CD4-positive, CD25-positive, alpha-beta regulatory T cell (primary cell): ENCODE measurements around the gene ADCY2. TPM values are rescaled to one million over a fixed set of nuclear protein-coding genes. Genes with fewer than 3 reads are reported as not detected.

Experiments
- ATAC-seq, 2 donors: fragments of 150-1000 bp; cut with Tn5 transposase; one replicate each; pipeline ENCODE4 v1.10.0; 2021; ENCODE audit warnings: low read depth in 2 of 2, moderate number of reproducible peaks in 2 of 2, moderate library complexity in 1 of 2
- DNase-seq, 3 donors: peaks; one replicate each; pipeline versions ENCODE4 v3.0.0 to v3.0.0-alpha.2; 2012 to 2022; ENCODE audit warnings: mixed read lengths in 1 of 3
- H3K27ac ChIP-seq: one replicate; pipeline ENCODE4 v1.7.0; 2013; ENCODE audit warnings: mild to moderate bottlenecking, low read length; ENCODE audit not compliant: insufficient read depth, poor library complexity, severe bottlenecking
- H3K27me3 ChIP-seq: one replicate; pipeline ENCODE4 v1.7.0; 2013; ENCODE audit warnings: low read length; ENCODE audit not compliant: control insufficient read depth, insufficient read depth
- H3K36me3 ChIP-seq: one replicate; pipeline ENCODE4 v1.7.0; 2013; ENCODE audit warnings: mild to moderate bottlenecking, low read length, moderate library complexity; ENCODE audit not compliant: control insufficient read depth, insufficient read depth
- H3K4me1 ChIP-seq: 2 replicates; pipeline ENCODE4 v1.7.0; 2013; ENCODE audit warnings: mild to moderate bottlenecking, low read length; ENCODE audit not compliant: insufficient read depth, control insufficient read depth, poor library complexity, severe bottlenecking
- H3K4me3 ChIP-seq: one replicate; pipeline ENCODE4 v1.7.0; 2013; ENCODE audit warnings: low read depth, mild to moderate bottlenecking, low read length, moderate library complexity
- H3K9me3 ChIP-seq, 2 experiments: 1 replicate in 1 of 2; 2 replicates in 1 of 2; pipeline ENCODE4 v1.7.0; 2013; ENCODE audit warnings: low read length in 2 of 2, mild to moderate bottlenecking in 1 of 2, moderate library complexity in 1 of 2; ENCODE audit not compliant: control insufficient read depth in 2 of 2
- H3K27ac Mint-ChIP-seq, 3 donors: one replicate each; pipeline ENCODE4 v1.8.0; 2020 to 2022; ENCODE audit warnings: mild to moderate bottlenecking in 3 of 3, mixed read lengths in 3 of 3, moderate library complexity in 2 of 3
- H3K27me3 Mint-ChIP-seq: one replicate; pipeline ENCODE4 v1.8.0; 2022; ENCODE audit warnings: mild to moderate bottlenecking, mixed read lengths
- H3K36me3 Mint-ChIP-seq: one replicate; pipeline ENCODE4 v1.8.0; 2020; ENCODE audit warnings: mixed read lengths
- H3K4me1 Mint-ChIP-seq, 4 donors: one replicate each; pipeline ENCODE4 v1.8.0; 2020 to 2022; ENCODE audit warnings: mixed read lengths in 4 of 4, mild to moderate bottlenecking in 1 of 4
- H3K4me3 Mint-ChIP-seq, 4 donors: one replicate each; pipeline ENCODE4 v1.8.0; 2020 to 2022; ENCODE audit warnings: mild to moderate bottlenecking in 4 of 4, mixed read lengths in 4 of 4, moderate library complexity in 3 of 4
- H3K9me3 Mint-ChIP-seq, 7 donors: one replicate each; pipeline ENCODE4 v1.8.0; 2020 to 2022; ENCODE audit warnings: mixed read lengths in 7 of 7, mild to moderate bottlenecking in 3 of 7, moderate library complexity in 2 of 7
- polyA plus RNA-seq, 4 donors: library from polyadenylated mRNA; unstranded; fragments of 300-500 nt; fragmentation: Illumina TruSeq; gene quantifications; one replicate each; pipeline ENCODE4 v1.2.3, GENCODE V29; 2021
- total RNA-seq: library from RNA; stranded (reverse); gene quantifications from one replicate; pipeline ENCODE4 v1.2.3, GENCODE V29; 2022

The ADCY2 gene
- total and polyA plus RNA-seq, 5 donors from 2014 or later: not detected

GRCh38 chr5:7762267-7762666 lies 366.3 kb downstream of the ADCY2 start:
- H3K4me3 Mint-ChIP-seq: no peak overlapping the region
- no peaks in the 10 kb centered on the region for H3K36me3 Mint-ChIP-seq
- H3K9me3 Mint-ChIP-seq: peaks cover 0 to 4% (median 0%) of the 10 kb centered on the region in 7 donors
- ATAC-seq (no peak), DNase-seq (no peak)
- H3K27ac Mint-ChIP-seq: no peak overlapping the region
- H3K4me1 Mint-ChIP-seq: no peaks in the 10 kb centered on the region
- no peaks in the 10 kb centered on the region for H3K9me3 ChIP-seq
- no peaks in the 10 kb centered on the region for H3K36me3 ChIP-seq
- H3K27me3 ChIP-seq: peaks cover 2% of the 10 kb centered on the region
- no peaks in the 10 kb centered on the region for H3K4me1 ChIP-seq
- H3K27ac ChIP-seq: no peak overlapping the region
- H3K4me3 ChIP-seq: no peak overlapping the region
- peaks cover 15% of the 10 kb centered on the region for H3K27me3 Mint-ChIP-seq

GRCh38 chr5:7763621-7764072 lies 367.7 kb downstream of the ADCY2 start:
- no peak overlapping the region for H3K4me3 ChIP-seq
- H3K27ac ChIP-seq: no peak overlapping the region
- H3K4me1 ChIP-seq: no peaks in the 10 kb centered on the region
- Mint-ChIP-seq H3K9me3 (peaks cover 0 to 4% (median 0%) of the 10 kb centered on the region in 7 donors), H3K36me3 (no peaks in the 10 kb centered on the region), H3K27ac (no peak overlapping the region), H3K4me3 (peak overlapping the region in 1 of 4 donors; percentile 53), H3K4me1 (no peaks in the 10 kb centered on the region), H3K27me3 (peaks cover 17% of the 10 kb centered on the region)
- no peaks in the 10 kb centered on the region for H3K36me3 ChIP-seq
- H3K27me3 ChIP-seq: peaks cover 2% of the 10 kb centered on the region
- DNase-seq (no peak), ATAC-seq (no peak)
- H3K9me3 ChIP-seq: no peaks in the 10 kb centered on the region

GRCh38 chr5:7764452-7764851 lies 368.5 kb downstream of the ADCY2 start:
- Histone ChIP-seq H3K36me3 (no peaks in the 10 kb centered on the region), H3K27ac (no peak overlapping the region), H3K4me3 (no peak overlapping the region), H3K9me3 (no peaks in the 10 kb centered on the region), H3K27me3 (peaks cover 2% of the 10 kb centered on the region), H3K4me1 (no peaks in the 10 kb centered on the region)
- Mint-ChIP-seq H3K27me3 (peaks cover 17% of the 10 kb centered on the region), H3K4me3 (no peak overlapping the region), H3K36me3 (no peaks in the 10 kb centered on the region), H3K4me1 (no peaks in the 10 kb centered on the region), H3K9me3 (peaks cover 0 to 4% (median 0%) of the 10 kb centered on the region in 7 donors), H3K27ac (no peak overlapping the region)
- ATAC-seq (no peak), DNase-seq (no peak)

- H3K4me3 Mint-ChIP-seq: no peak overlapping the region
- no peaks in the 10 kb centered on the region for H3K36me3 Mint-ChIP-seq
- Histone ChIP-seq H3K4me3 (no peak overlapping the region), H3K4me1 (no peaks in the 10 kb centered on the region), H3K9me3 (no peaks in the 10 kb centered on the region), H3K27me3 (peaks cover 7% of the 10 kb centered on the region), H3K36me3 (no peaks in the 10 kb centered on the region), H3K27ac (no peak overlapping the region)
- no peak overlapping the region for H3K27ac Mint-ChIP-seq
- ATAC-seq: no peak
- peaks cover 0 to 4% (median 0%) of the 10 kb centered on the region in 7 donors for H3K9me3 Mint-ChIP-seq
- no peaks in the 10 kb centered on the region for H3K4me1 Mint-ChIP-seq
- peaks cover 18% of the 10 kb centered on the region for H3K27me3 Mint-ChIP-seq
- DNase-seq: no peak
Measured at GRCh38 chr5:7770436-7770835, 374.5 kb downstream of the ADCY2 start.

- no peak for ATAC-seq
- Histone ChIP-seq H3K4me1 (no peaks in the 10 kb centered on the region), H3K4me3 (no peak overlapping the region), H3K36me3 (no peaks in the 10 kb centered on the region), H3K9me3 (no peaks in the 10 kb centered on the region), H3K27ac (no peak overlapping the region), H3K27me3 (peaks cover 8% of the 10 kb centered on the region)
- Mint-ChIP-seq H3K36me3 (no peaks in the 10 kb centered on the region), H3K27ac (no peak overlapping the region), H3K27me3 (peaks cover 15% of the 10 kb centered on the region), H3K4me3 (no peak overlapping the region), H3K4me1 (no peaks in the 10 kb centered on the region), H3K9me3 (peaks cover 0 to 2% (median 0%) of the 10 kb centered on the region in 7 donors)
- no peak for DNase-seq
Measured at GRCh38 chr5:7772141-7772540, 376.2 kb downstream of the ADCY2 start.

- Mint-ChIP-seq H3K4me3 (no peak overlapping the region), H3K27ac (no peak overlapping the region), H3K4me1 (no peaks in the 10 kb centered on the region), H3K27me3 (peaks cover 20% of the 10 kb centered on the region), H3K36me3 (no peaks in the 10 kb centered on the region), H3K9me3 (peaks cover 0 to 2% (median 0%) of the 10 kb centered on the region in 7 donors)
- DNase-seq: no peak
- H3K27me3 ChIP-seq: peaks cover 9% of the 10 kb centered on the region
- H3K4me3 ChIP-seq: no peak overlapping the region
- ATAC-seq: no peak
- H3K9me3 ChIP-seq: no peaks in the 10 kb centered on the region
- no peak overlapping the region for H3K27ac ChIP-seq
- H3K4me1 ChIP-seq: no peaks in the 10 kb centered on the region
- H3K36me3 ChIP-seq: no peaks in the 10 kb centered on the region
Measured at GRCh38 chr5:7773178-7773577, 377.2 kb downstream of the ADCY2 start.

- DNase-seq (no peak), ATAC-seq (no peak)
- Mint-ChIP-seq H3K4me1 (peaks cover 4 to 12% (median 9%) of the 10 kb centered on the region in 4 donors), H3K27me3 (peaks cover 28% of the 10 kb centered on the region), H3K4me3 (no peak overlapping the region), H3K36me3 (no peaks in the 10 kb centered on the region), H3K9me3 (peaks cover 0 to 2% (median 0%) of the 10 kb centered on the region in 7 donors), H3K27ac (no peak overlapping the region)
- H3K4me3 ChIP-seq: no peak overlapping the region
- peaks cover 12% of the 10 kb centered on the region for H3K27me3 ChIP-seq
- no peak overlapping the region for H3K27ac ChIP-seq
- H3K4me1 ChIP-seq: peaks cover 13% of the 10 kb centered on the region
- H3K36me3 ChIP-seq: no peaks in the 10 kb centered on the region
- H3K9me3 ChIP-seq: no peaks in the 10 kb centered on the region
Measured at GRCh38 chr5:7776442-7776841, 380.5 kb downstream of the ADCY2 start.
